Measurements from ENCODE around the gene CYB561D1.

The CYB561D1 gene

DNA sequence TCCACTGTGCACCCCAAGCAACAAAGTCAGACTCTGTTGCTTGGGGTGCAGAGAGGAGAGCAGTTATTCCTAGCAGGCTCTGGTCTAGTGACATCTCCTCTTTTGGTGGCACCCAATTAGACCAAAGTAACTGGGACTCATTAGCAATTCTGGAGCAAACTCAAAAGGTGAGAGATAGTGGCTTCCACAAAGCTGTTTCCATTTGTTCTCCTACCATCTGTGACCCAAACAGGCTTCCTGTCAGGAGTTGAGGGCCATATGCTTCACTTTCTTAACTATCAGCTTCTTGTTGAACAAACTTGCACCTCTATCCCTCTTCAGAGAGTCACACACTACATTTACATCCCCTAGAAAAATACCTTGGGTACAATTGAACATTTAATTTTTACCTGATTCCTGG lies 11.7 kb upstream of the CYB561D1 start:
- H3K4me2 ChIP-seq (ENCODE audit: low read depth, low read length, poor library complexity, severe bottlenecking): no peak overlapping the region
- no peak overlapping the region for H2AFZ ChIP-seq (ENCODE audit: low read length)
- no peaks in the 10 kb centered on the region for H4K20me1 ChIP-seq (ENCODE audit: insufficient read depth, low read length, poor library complexity, severe bottlenecking)
- peaks cover 32% of the 10 kb centered on the region for H3K4me1 ChIP-seq (ENCODE audit: insufficient read depth, low read length, poor library complexity, severe bottlenecking)
- H3K9me2 ChIP-seq (replicated peaks; ENCODE audit: low read depth, low read length): no peaks in the 10 kb centered on the region
- no peaks in the 10 kb centered on the region; the same call in 1 of the 2 replicates for H3K79me2 ChIP-seq (ENCODE audit: insufficient read depth, low read length)
- no peak overlapping the region for H3K4me3 ChIP-seq (ENCODE audit: low read length, poor library complexity, severe bottlenecking)
- TF ChIP-seq, protein P1, sequence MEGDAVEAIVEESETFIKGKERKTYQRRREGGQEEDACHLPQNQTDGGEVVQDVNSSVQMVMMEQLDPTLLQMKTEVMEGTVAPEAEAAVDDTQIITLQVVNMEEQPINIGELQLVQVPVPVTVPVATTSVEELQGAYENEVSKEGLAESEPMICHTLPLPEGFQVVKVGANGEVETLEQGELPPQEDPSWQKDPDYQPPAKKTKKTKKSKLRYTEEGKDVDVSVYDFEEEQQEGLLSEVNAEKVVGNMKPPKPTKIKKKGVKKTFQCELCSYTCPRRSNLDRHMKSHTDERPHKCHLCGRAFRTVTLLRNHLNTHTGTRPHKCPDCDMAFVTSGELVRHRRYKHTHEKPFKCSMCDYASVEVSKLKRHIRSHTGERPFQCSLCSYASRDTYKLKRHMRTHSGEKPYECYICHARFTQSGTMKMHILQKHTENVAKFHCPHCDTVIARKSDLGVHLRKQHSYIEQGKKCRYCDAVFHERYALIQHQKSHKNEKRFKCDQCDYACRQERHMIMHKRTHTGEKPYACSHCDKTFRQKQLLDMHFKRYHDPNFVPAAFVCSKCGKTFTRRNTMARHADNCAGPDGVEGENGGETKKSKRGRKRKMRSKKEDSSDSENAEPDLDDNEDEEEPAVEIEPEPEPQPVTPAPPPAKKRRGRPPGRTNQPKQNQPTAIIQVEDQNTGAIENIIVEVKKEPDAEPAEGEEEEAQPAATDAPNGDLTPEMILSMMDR (conservative IDR thresholded peaks at IDR 0.05; ENCODE audit: low read length): no peak
- TF ChIP-seq EZH2phosphoT487 (IDR thresholded peaks at IDR 0.05; ENCODE audit: borderline replicate concordance): no peak
- no peaks in the 10 kb centered on the region for H3K9me3 ChIP-seq (ENCODE audit: insufficient read depth, low read depth, low read length)
- H3K36me3 ChIP-seq (ENCODE audit: insufficient read depth, low read length): no peaks in the 10 kb centered on the region
- H3K9ac ChIP-seq (ENCODE audit: low read depth, low read length, poor library complexity, severe bottlenecking): no peak overlapping the region
- no peaks in the 10 kb centered on the region for H3F3A ChIP-seq (ENCODE audit: low read depth)
- no peaks in the 10 kb centered on the region for H3K27me3 ChIP-seq (ENCODE audit: insufficient read depth, low read length, poor library complexity, severe bottlenecking)

DNA sequence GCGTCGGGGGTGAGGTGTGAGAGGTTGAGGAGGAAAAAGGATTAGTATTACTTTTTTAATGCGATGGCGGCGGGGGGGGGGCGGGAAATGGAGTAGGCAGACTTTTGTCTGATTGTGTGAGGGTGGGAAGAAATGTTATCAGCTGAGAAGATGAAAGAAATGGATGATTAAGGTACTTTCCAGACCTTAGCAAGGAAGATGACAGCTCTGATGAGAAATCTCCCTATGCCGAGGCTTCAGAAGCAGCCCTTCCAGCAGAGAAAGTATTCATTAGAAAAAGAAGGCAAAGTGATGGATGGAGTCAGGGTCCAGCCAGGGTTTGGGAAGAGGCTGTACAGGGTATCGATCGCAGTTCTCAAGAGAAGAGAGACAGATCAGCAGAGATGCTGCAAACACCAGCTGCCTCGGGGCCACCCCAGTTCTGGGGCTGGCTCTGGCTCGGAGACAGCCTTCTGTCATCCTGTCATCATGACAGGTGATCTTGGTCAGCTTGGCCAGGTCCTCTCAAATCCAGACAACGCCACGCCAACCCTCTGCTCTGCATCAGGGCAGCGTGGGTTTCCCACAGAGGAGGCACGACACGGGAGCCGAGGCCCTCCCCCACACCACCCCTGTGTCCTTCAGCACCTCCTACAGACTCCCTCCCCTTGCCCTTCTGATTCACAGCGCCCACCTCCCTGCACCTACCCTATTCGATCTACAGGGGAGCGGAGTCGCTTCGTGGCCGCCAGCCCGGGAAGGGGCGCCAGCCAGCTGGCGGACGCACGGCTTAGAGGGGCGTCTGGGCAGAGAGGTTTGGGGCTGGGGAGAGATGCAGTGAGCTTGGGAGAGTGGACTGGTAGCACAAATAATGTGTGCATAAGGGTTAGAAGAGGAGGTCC lies 10.9 kb upstream of the CYB561D1 start:
- Histone ChIP-seq H3F3A (ENCODE audit: low read depth) (no peaks in the 10 kb centered on the region), H3K9me2 (replicated peaks; ENCODE audit: low read depth, low read length) (no peaks in the 10 kb centered on the region), H2AFZ (ENCODE audit: low read length) (peak overlapping the region; percentile 97), H4K20me1 (ENCODE audit: insufficient read depth, low read length, poor library complexity, severe bottlenecking) (no peaks in the 10 kb centered on the region), H3K4me2 (ENCODE audit: low read depth, low read length, poor library complexity, severe bottlenecking) (peak overlapping the region; percentile 100), H3K27me3 (ENCODE audit: insufficient read depth, low read length, poor library complexity, severe bottlenecking) (no peaks in the 10 kb centered on the region), H3K36me3 (ENCODE audit: insufficient read depth, low read length) (no peaks in the 10 kb centered on the region), H3K4me1 (ENCODE audit: insufficient read depth, low read length, poor library complexity, severe bottlenecking) (peaks cover 26% of the 10 kb centered on the region), H3K4me3 (ENCODE audit: low read length, poor library complexity, severe bottlenecking) (peak overlapping the region; percentile 84), H3K9me3 (ENCODE audit: insufficient read depth, low read depth, low read length) (no peaks in the 10 kb centered on the region), H3K9ac (ENCODE audit: low read depth, low read length, poor library complexity, severe bottlenecking) (peak overlapping the region; percentile 66), H3K79me2 (ENCODE audit: insufficient read depth, low read length) (no peaks in the 10 kb centered on the region; the same call in 1 of the 2 replicates)
- TF ChIP-seq, protein P1 (conservative IDR thresholded peaks at IDR 0.05; ENCODE audit: low read length): peak; percentile 49
- TF ChIP-seq EZH2phosphoT487 (IDR thresholded peaks at IDR 0.05; ENCODE audit: borderline replicate concordance): no peak

DNA sequence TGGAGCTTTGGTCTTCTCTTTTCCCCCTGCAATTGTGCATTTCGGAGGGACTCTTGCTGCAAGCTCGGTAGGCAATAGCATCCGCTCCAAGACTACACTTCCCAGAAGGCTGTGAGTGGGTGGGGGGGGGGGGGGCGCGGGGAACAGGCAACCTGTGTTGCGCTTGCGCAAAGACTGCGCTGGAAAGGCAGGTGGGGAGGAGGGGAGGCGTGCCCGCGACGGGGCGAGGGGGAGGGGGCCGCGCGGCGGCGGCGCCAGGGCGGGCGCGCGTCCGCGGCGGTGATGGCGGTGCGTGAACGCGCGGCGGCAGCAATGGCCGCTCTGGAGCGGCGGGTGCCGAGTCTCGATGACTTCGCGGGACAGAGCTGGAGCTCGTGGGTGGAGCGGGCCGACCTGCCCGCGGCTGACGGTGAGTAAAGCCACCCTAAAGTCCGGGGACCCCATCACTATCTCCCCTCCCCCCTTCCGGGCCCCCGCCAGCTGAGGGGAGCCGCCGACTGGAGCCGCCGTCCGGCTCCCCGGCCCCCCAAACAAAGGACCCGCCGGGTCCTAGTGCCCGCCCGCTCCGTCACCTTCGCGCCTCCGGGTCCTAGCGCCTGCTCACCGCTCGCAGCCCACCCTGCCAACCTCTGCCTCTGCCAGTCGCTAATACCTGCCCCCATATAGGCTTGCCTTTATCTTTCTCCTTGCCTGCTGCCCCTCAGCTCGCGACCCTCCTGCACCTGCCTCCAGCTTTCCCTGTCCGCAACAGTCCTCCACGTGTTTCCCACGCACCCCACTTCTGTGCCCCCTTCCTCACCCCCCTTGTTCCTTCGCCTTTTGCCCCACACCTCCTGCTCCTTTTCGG lies 10.0 kb upstream of the CYB561D1 start, which contains the start of gene ATXN7L2:
ATXN7L2 (plus strand) TSS at position 234 of the 847 bp plus-strand sequence; CDS start at position 283, 49 bp downstream.
- Histone ChIP-seq H3K9me2 (replicated peaks; ENCODE audit: low read depth, low read length) (no peaks in the 10 kb centered on the region), H3K4me1 (ENCODE audit: insufficient read depth, low read length, poor library complexity, severe bottlenecking) (peaks cover 23% of the 10 kb centered on the region), H3K4me3 (ENCODE audit: low read length, poor library complexity, severe bottlenecking) (peak within 1 kb of the TSS; percentile 89), H3K9me3 (ENCODE audit: insufficient read depth, low read depth, low read length) (no peaks in the 10 kb centered on the region), H3K27me3 (ENCODE audit: insufficient read depth, low read length, poor library complexity, severe bottlenecking) (no peaks in the 10 kb centered on the region), H3F3A (ENCODE audit: low read depth) (no peaks in the 10 kb centered on the region), H2AFZ (ENCODE audit: low read length) (peak within 1 kb of the TSS; percentile 97), H3K9ac (ENCODE audit: low read depth, low read length, poor library complexity, severe bottlenecking) (peak within 1 kb of the TSS; percentile 75), H3K79me2 (ENCODE audit: insufficient read depth, low read length) (no peaks in the 10 kb centered on the region; the same call in 1 of the 2 replicates), H3K4me2 (ENCODE audit: low read depth, low read length, poor library complexity, severe bottlenecking) (peak within 1 kb of the TSS; percentile 100), H4K20me1 (ENCODE audit: insufficient read depth, low read length, poor library complexity, severe bottlenecking) (no peaks in the 10 kb centered on the region), H3K36me3 (ENCODE audit: insufficient read depth, low read length) (no peaks in the 10 kb centered on the region; the same call in 1 of the 2 replicates)
- no peak for TF ChIP-seq EZH2phosphoT487 (IDR thresholded peaks at IDR 0.05; ENCODE audit: borderline replicate concordance)
- TF ChIP-seq, protein P1 (conservative IDR thresholded peaks at IDR 0.05; ENCODE audit: low read length): no peak

Measured in Loucy (cell line).